Fibroblast of the conjunctiva (primary cell): ENCODE results near the gene RRM2.
A peak's percentile ranks its signal among the peaks of the same experiment; 100 is the strongest.

Source experiments
- DNase-seq: peaks from one replicate; pipeline ENCODE4 v3.0.0-alpha.2; 2010; ENCODE audit warnings: low read depth

The RRM2 gene

GRCh38 chr2:10158681-10159080, 36.1 kb downstream of the RRM2 start:
- no peak for DNase-seq

GRCh38 chr2:10159086-10159485, 36.5 kb downstream of the RRM2 start:
- no peak for DNase-seq

- no peak for DNase-seq
Observed at GRCh38 chr2:10159581-10160131, 37.1 kb downstream of the RRM2 start.

GRCh38 chr2:10160203-10160955, 37.8 kb downstream of the RRM2 start:
- DNase-seq = no peak

- DNase-seq = no peak
Observed at GRCh38 chr2:10161206-10161931, 38.8 kb downstream of the RRM2 start.

- DNase-seq = no peak
Observed at GRCh38 chr2:10161961-10162441, 39.5 kb downstream of the RRM2 start.

- DNase-seq = no peak
Observed at GRCh38 chr2:10162586-10163497, 40.3 kb downstream of the RRM2 start.

GRCh38 chr2:10163498-10164486, 41.3 kb downstream of the RRM2 start:
- DNase-seq = no peak

- DNase-seq = no peak
Observed at GRCh38 chr2:10164601-10165000, 42.1 kb downstream of the RRM2 start.

GRCh38 chr2:10165282-10165681, 42.7 kb downstream of the RRM2 start:
- DNase-seq = no peak

- DNase-seq = no peak
Observed at GRCh38 chr2:10165861-10166675, 43.5 kb downstream of the RRM2 start.

GRCh38 chr2:10166676-10167292, 44.2 kb downstream of the RRM2 start:
- no peak for DNase-seq

GRCh38 chr2:10167316-10167715, 44.8 kb downstream of the RRM2 start:
- no peak for DNase-seq

- no peak for DNase-seq
Observed at GRCh38 chr2:10168221-10168620, 45.7 kb downstream of the RRM2 start.

GRCh38 chr2:10169053-10169578, 46.6 kb downstream of the RRM2 start:
- DNase-seq = no peak

GRCh38 chr2:10169581-10169980, 47.0 kb downstream of the RRM2 start:
- no peak for DNase-seq

GRCh38 chr2:10170256-10170655, 47.7 kb downstream of the RRM2 start:
- peak; percentile 16 for DNase-seq

GRCh38 chr2:10171006-10171800, 48.7 kb downstream of the RRM2 start:
- no peak for DNase-seq
